Trophoblast cell (in vitro differentiated cells and primary cell): Measurements from ENCODE around the gene NANS.
"Not testable (repeated sequence)": the region's sequence is repeated elsewhere in the genome, so short reads cannot be mapped to it uniquely, and the experiment has no call there.

Experiments used
- DNase-seq, 2 donors: peaks; one replicate each; pipeline ENCODE4 v3.0.0-alpha.2; 2016
- H2AFZ ChIP-seq: 2 replicates; pipeline ENCODE4 v1.6.1; 2013; ENCODE audit warnings: low read length, moderate library complexity, mild to moderate bottlenecking; ENCODE audit not compliant: insufficient read depth, poor library complexity
- H2AK5ac ChIP-seq: 2 replicates; pipeline ENCODE4 v1.6.1; 2013; ENCODE audit warnings: mild to moderate bottlenecking, low read length
- H2BK120ac ChIP-seq: 2 replicates; pipeline ENCODE4 v1.6.1; 2013; ENCODE audit warnings: low read length, mild to moderate bottlenecking, moderate library complexity; ENCODE audit not compliant: insufficient read depth, poor library complexity
- H2BK12ac ChIP-seq: 2 replicates; pipeline ENCODE4 v1.6.1; 2013; ENCODE audit warnings: mild to moderate bottlenecking, low read length, moderate library complexity
- H2BK5ac ChIP-seq: 2 replicates; pipeline ENCODE4 v1.6.1; 2013; ENCODE audit warnings: low read length, low read depth, moderate library complexity, mild to moderate bottlenecking; ENCODE audit not compliant: poor library complexity
- H3K14ac ChIP-seq: 2 replicates; pipeline ENCODE4 v1.6.1; 2013; ENCODE audit warnings: mild to moderate bottlenecking, low read length
- H3K18ac ChIP-seq: 2 replicates; pipeline ENCODE4 v1.6.1; 2013; ENCODE audit warnings: mild to moderate bottlenecking, low read length
- H3K23ac ChIP-seq: 2 replicates; pipeline ENCODE4 v1.6.1; 2013; ENCODE audit warnings: low read length
- H3K27ac ChIP-seq: 2 replicates; pipeline ENCODE4 v1.5.1; 2013; ENCODE audit warnings: low read depth, mild to moderate bottlenecking, inconsistent platforms, low read length, moderate library complexity
- H3K27me3 ChIP-seq: 2 replicates; pipeline ENCODE4 v1.6.1; 2013; ENCODE audit warnings: inconsistent platforms, mild to moderate bottlenecking, low read length, moderate library complexity; ENCODE audit not compliant: insufficient read depth
- H3K36me3 ChIP-seq, 2 experiments: 1 replicate in 1 of 2; 2 replicates in 1 of 2; pipeline ENCODE4 v1.6.1; 2013; ENCODE audit warnings: low read length in 2 of 2, mild to moderate bottlenecking in 2 of 2, moderate library complexity in 1 of 2; ENCODE audit not compliant: insufficient read depth in 2 of 2, control insufficient read depth in 1 of 2
- H3K4ac ChIP-seq: 2 replicates; pipeline ENCODE4 v1.6.1; 2013; ENCODE audit warnings: low read depth, mild to moderate bottlenecking, low read length, moderate library complexity
- H3K4me1 ChIP-seq, 2 experiments: 1 replicate in 1 of 2; 2 replicates in 1 of 2; pipeline ENCODE4 v1.6.1; 2013; ENCODE audit warnings: low read length in 2 of 2, mild to moderate bottlenecking in 2 of 2, moderate library complexity in 1 of 2; ENCODE audit not compliant: insufficient read depth in 2 of 2, control insufficient read depth in 1 of 2
- H3K4me2 ChIP-seq: 2 replicates; pipeline ENCODE4 v1.6.1; 2013; ENCODE audit warnings: inconsistent platforms, mild to moderate bottlenecking, low read length, moderate library complexity
- H3K4me3 ChIP-seq: 2 replicates; pipeline ENCODE4 v1.5.1; 2013; ENCODE audit warnings: mild to moderate bottlenecking, low read depth, low read length, inconsistent platforms
- H3K79me1 ChIP-seq: one replicate; pipeline ENCODE4 v1.6.1; 2013; ENCODE audit warnings: low read length
- H3K79me2 ChIP-seq: 2 replicates; pipeline ENCODE4 v1.6.1; 2013; ENCODE audit warnings: low read length, mild to moderate bottlenecking; ENCODE audit not compliant: control insufficient read depth, insufficient read depth, poor library complexity
- H3K9ac ChIP-seq: 2 replicates; pipeline ENCODE4 v1.6.1; 2013; ENCODE audit warnings: mild to moderate bottlenecking, low read length
- H3K9me3 ChIP-seq: 2 replicates; pipeline ENCODE4 v1.6.1; 2013; ENCODE audit warnings: low read depth, mild to moderate bottlenecking, control low read depth, inconsistent platforms, low read length; ENCODE audit not compliant: insufficient read depth
- H4K12ac ChIP-seq: 2 replicates; pipeline ENCODE4 v1.6.1; 2013; ENCODE audit warnings: low read depth, mild to moderate bottlenecking, low read length, moderate library complexity
- H4K8ac ChIP-seq: 2 replicates; pipeline ENCODE4 v1.6.1; 2013; ENCODE audit warnings: low read depth, mild to moderate bottlenecking, low read length, moderate library complexity
- H4K91ac ChIP-seq: one replicate; pipeline ENCODE4 v1.6.1; 2013; ENCODE audit warnings: low read depth, mild to moderate bottlenecking, low read length, moderate library complexity
- WGBS: extraction: QIAGEN DNeasy Blood & Tissue Kit; methylation state at CpG from one replicate; pipeline ENCODE4 v1.1.7; 2013; ENCODE audit warnings: missing lambda C conversion rate; ENCODE audit not compliant: insufficient read length, insufficient coverage; ENCODE audit errors: extremely low coverage; 5-methylcytosine and 5-hydroxymethylcytosine counted together

The NANS gene

DNA sequence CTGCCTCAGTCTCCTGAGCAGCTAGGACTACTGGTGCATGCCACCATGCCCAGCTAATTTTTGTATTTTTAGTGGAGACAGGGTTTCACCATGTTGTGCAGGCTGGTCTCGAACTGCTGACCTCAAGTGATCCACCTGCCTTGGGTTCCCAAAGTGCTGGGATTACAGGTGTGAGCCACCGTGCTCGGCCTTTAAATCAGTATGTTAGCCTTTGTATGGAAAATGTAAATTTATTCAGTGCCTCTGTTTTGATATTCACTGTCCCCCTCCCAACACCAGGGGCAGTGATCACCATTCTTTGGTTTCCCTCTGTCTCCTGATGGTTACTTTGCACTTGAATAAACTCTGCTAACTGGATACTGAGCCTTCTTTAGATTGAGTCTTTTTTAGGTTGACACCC, 34.1 kb downstream of the NANS start:
- not testable (repeated sequence) for H3K36me3 ChIP-seq, H3K79me2 ChIP-seq, H3K79me1 ChIP-seq, H2AFZ ChIP-seq, H3K4me2 ChIP-seq, DNase-seq, H3K27me3 ChIP-seq, H3K9me3 ChIP-seq, H2BK12ac ChIP-seq, H3K23ac ChIP-seq, H3K14ac ChIP-seq, H3K18ac ChIP-seq, H3K4me3 ChIP-seq, H4K91ac ChIP-seq, H3K27ac ChIP-seq, H2BK5ac ChIP-seq, H2AK5ac ChIP-seq, H4K12ac ChIP-seq, H3K4ac ChIP-seq, H3K9ac ChIP-seq, H2BK120ac ChIP-seq, H4K8ac ChIP-seq
- no CpG with 5 or more reads among the region's 3 CpGs for WGBS
- peaks cover 8 to 12% of the 10 kb centered on the region in 2 experiments for H3K4me1 ChIP-seq

DNA sequence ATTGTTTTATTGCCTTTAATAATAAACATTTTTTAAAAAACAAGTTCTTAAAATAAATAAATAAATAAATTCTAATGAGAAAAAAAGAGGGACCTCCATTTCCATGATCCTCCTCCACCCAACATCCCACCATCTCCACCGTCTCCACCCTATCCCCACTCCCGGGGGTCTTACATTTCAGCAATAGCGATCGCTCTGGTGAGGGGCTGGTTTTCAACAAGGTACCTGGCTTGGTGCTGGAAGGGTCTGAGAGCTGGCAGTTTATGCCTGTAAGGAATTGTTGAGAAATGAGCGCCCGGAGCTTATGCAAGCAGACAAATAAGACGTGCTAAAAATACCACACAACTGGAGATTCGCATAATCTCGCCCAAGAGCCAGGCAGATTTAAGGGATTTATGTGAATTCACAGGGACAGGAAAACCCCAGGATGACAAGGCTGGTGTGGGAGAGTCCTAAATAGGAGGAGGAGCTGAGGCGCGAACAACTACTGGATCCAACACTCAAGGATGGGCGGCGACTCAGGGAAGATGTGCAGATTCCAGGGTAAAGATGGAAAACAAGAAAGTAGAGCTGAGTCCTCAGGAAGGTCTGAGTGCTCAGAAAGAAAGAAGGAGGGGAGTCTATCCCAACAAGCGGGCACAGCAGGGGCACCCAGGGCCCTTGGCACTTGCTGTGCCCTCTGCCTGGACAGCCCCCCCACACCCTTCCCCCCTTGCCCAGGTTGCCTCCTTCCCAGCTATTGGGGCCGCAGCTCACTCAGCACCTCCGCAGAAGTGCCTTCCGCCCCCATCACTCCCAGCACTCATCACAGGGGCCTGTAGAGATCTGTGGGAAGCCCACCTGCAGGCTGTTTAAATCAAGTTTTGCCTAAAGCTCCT, 35.4 kb downstream of the NANS start:
- no peak overlapping the region for H2BK5ac ChIP-seq
- H2BK12ac ChIP-seq: no peak overlapping the region
- no peak overlapping the region for H3K27ac ChIP-seq
- peak; percentile 81 to 90 for DNase-seq
- no peak overlapping the region for H3K4ac ChIP-seq
- H2BK120ac ChIP-seq: no peak overlapping the region
- no peak overlapping the region for H4K91ac ChIP-seq
- no peaks in the 10 kb centered on the region for H3K79me2 ChIP-seq
- no peak overlapping the region for H4K12ac ChIP-seq
- H3K4me3 ChIP-seq: no peak overlapping the region
- no peaks in the 10 kb centered on the region for H3K36me3 ChIP-seq
- H3K27me3 ChIP-seq: no peaks in the 10 kb centered on the region
- peaks cover 7 to 8% of the 10 kb centered on the region in 2 experiments for H3K4me1 ChIP-seq
- no peak overlapping the region for H3K9ac ChIP-seq
- H4K8ac ChIP-seq: no peak overlapping the region
- no peak overlapping the region for H2AK5ac ChIP-seq
- peaks cover 3% of the 10 kb centered on the region for H3K9me3 ChIP-seq
- no peak overlapping the region for H3K23ac ChIP-seq
- no peak overlapping the region for H3K14ac ChIP-seq
- H3K18ac ChIP-seq: no peak overlapping the region
- peaks cover 6% of the 10 kb centered on the region for H3K79me1 ChIP-seq
- no peak overlapping the region for H2AFZ ChIP-seq
- H3K4me2 ChIP-seq: no peak overlapping the region
- WGBS: no CpG with 5 or more reads among the region's 17 CpGs

DNA sequence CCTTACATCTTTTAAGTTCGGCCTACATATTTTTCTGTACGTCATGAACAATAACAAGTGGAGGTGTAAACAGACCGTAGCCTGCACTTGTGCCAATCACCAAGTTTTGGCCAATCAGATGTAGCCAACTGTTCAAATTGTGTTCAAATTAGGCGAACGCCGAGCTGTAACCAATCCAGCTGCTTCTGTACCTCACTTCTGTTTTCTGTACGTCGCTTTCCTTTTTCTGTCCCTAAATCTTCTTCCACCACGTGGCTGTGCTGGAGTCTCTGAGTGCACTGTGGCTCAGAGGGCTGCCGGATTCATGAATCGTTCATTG, 36.0 kb downstream of the NANS start:
- no peak overlapping the region for H2AFZ ChIP-seq
- no peak overlapping the region for H2BK5ac ChIP-seq
- no peak overlapping the region for H3K27ac ChIP-seq
- no peak overlapping the region for H2BK120ac ChIP-seq
- no CpG with 5 or more reads among the region's 11 CpGs for WGBS
- peaks cover 3% of the 10 kb centered on the region for H3K9me3 ChIP-seq
- H3K27me3 ChIP-seq: no peaks in the 10 kb centered on the region
- H3K4me3 ChIP-seq: no peak overlapping the region
- no peak overlapping the region for H2AK5ac ChIP-seq
- H4K91ac ChIP-seq: no peak overlapping the region
- H3K4me2 ChIP-seq: no peak overlapping the region
- no peak overlapping the region for H3K14ac ChIP-seq
- H3K4me1 ChIP-seq: peaks cover 3 to 4% of the 10 kb centered on the region in 2 experiments
- no peak for DNase-seq
- no peak overlapping the region for H4K8ac ChIP-seq
- H3K4ac ChIP-seq: no peak overlapping the region
- H3K9ac ChIP-seq: no peak overlapping the region
- no peaks in the 10 kb centered on the region for H3K79me2 ChIP-seq
- H3K23ac ChIP-seq: no peak overlapping the region
- no peaks in the 10 kb centered on the region for H3K36me3 ChIP-seq
- H2BK12ac ChIP-seq: no peak overlapping the region
- no peak overlapping the region for H3K18ac ChIP-seq
- no peak overlapping the region for H4K12ac ChIP-seq
- peaks cover 3% of the 10 kb centered on the region for H3K79me1 ChIP-seq

DNA sequence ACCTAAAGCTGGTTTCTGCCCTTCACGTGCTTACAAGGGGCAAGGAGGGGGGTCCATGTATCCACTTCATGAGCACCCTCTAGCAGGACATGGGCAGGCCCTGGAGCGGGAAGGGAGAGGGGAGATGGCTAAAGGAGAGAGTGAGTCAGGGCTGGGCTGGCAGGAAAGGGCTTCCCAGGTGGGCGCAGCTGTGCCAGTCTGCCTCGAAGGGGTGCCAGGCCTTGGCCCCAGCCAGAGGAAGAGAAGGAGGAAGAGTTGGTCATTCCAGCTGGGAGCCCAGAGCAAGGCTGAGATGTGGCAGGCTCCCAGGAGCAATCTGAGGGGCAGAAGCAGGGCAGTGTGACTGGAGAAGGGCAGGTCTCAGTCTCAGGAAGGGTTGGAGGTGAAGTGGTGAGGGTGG, 37.8 kb downstream of the NANS start:
- Histone ChIP-seq H2BK5ac (no peak overlapping the region), H3K9ac (no peak overlapping the region), H2AK5ac (no peak overlapping the region), H3K4me2 (no peak overlapping the region), H3K79me2 (no peaks in the 10 kb centered on the region), H4K8ac (no peak overlapping the region), H4K12ac (no peak overlapping the region), H3K18ac (no peak overlapping the region), H3K27me3 (no peaks in the 10 kb centered on the region), H2BK120ac (no peak overlapping the region), H3K4me1 (no peaks in the 10 kb centered on the region), H3K23ac (no peak overlapping the region), H3K4me3 (no peak overlapping the region), H2AFZ (no peak overlapping the region), H3K36me3 (no peaks in the 10 kb centered on the region), H4K91ac (no peak overlapping the region), H3K27ac (no peak overlapping the region), H3K9me3 (no peaks in the 10 kb centered on the region), H3K14ac (no peak overlapping the region), H3K79me1 (no peaks in the 10 kb centered on the region), H2BK12ac (no peak overlapping the region), H3K4ac (no peak overlapping the region)
- DNase-seq: no peak
- WGBS: no CpG with 5 or more reads among the region's 4 CpGs
